Astrocyte (in vitro differentiated cells and primary cell): ENCODE results near the gene DCAF4. TPM values are rescaled to one million over a fixed set of nuclear protein-coding genes. Genes with fewer than 3 reads are reported as not detected.
A peak's percentile ranks its signal among the peaks of the same experiment; 100 is the strongest.

Experiments used
- DNase-seq: peaks from one replicate; pipeline ENCODE4 v3.0.0-alpha.2; 2010; ENCODE audit warnings: low read depth
- FAIRE-seq: peaks from 2 replicates; lab custom pipeline; 2011; peaks lifted over from hg19 to GRCh38; lab: Jason Lieb, UNC
- H2AFZ ChIP-seq: 2 replicates; pipeline ENCODE4 v1.6.0; 2012; ENCODE audit warnings: low read depth, low read length, inconsistent platforms
- H3K27ac ChIP-seq: 2 replicates; pipeline ENCODE4 v1.5.1; 2011; ENCODE audit warnings: low read depth, low read length, inconsistent platforms
- H3K27me3 ChIP-seq: 2 replicates; pipeline ENCODE4 v1.6.0; 2011; ENCODE audit warnings: low read length, inconsistent platforms; ENCODE audit not compliant: insufficient read depth
- H3K36me3 ChIP-seq: 2 replicates; pipeline ENCODE4 v1.5.1; 2011; ENCODE audit warnings: low read length, inconsistent platforms; ENCODE audit not compliant: insufficient read depth
- H3K4me1 ChIP-seq: 2 replicates; pipeline ENCODE4 v1.5.1; 2011; ENCODE audit warnings: low read length, inconsistent platforms; ENCODE audit not compliant: insufficient read depth
- H3K4me2 ChIP-seq: 2 replicates; pipeline ENCODE4 v1.6.0; 2012; ENCODE audit warnings: low read length, inconsistent platforms
- H3K4me3 ChIP-seq: 2 replicates; pipeline ENCODE4 v1.5.1; 2011; ENCODE audit warnings: low read depth, mild to moderate bottlenecking, low read length, inconsistent platforms; ENCODE audit not compliant: insufficient read depth
- H3K79me2 ChIP-seq: 2 replicates; pipeline ENCODE4 v1.6.0; 2012; ENCODE audit warnings: mild to moderate bottlenecking, low read length, inconsistent platforms; ENCODE audit not compliant: insufficient read depth
- H3K9ac ChIP-seq: 2 replicates; pipeline ENCODE4 v1.6.0; 2012; ENCODE audit warnings: mild to moderate bottlenecking, low read length, inconsistent platforms
- H3K9me3 ChIP-seq: 2 replicates; pipeline ENCODE4 v1.5.1; 2012; ENCODE audit warnings: low read depth, mild to moderate bottlenecking, low read length, inconsistent platforms; ENCODE audit not compliant: insufficient read depth
- H4K20me1 ChIP-seq: 2 replicates; pipeline ENCODE4 v1.6.0; 2012; ENCODE audit warnings: low read length, inconsistent platforms; ENCODE audit not compliant: insufficient read depth
- H3K27ac Mint-ChIP-seq: one replicate; pipeline ENCODE4 v1.8.0; 2021; ENCODE audit warnings: mild to moderate bottlenecking, mixed read lengths; ENCODE audit not compliant: unreplicated experiment
- H3K27me3 Mint-ChIP-seq: one replicate; pipeline ENCODE4 v1.8.0; 2021; ENCODE audit warnings: low read depth, mixed read lengths; ENCODE audit not compliant: unreplicated experiment
- H3K36me3 Mint-ChIP-seq: one replicate; pipeline ENCODE4 v1.8.0; 2021; ENCODE audit warnings: low read depth, mixed read lengths; ENCODE audit not compliant: unreplicated experiment
- H3K4me1 Mint-ChIP-seq: one replicate; pipeline ENCODE4 v1.8.0; 2021; ENCODE audit warnings: low read depth, mixed read lengths; ENCODE audit not compliant: unreplicated experiment
- H3K4me3 Mint-ChIP-seq: one replicate; pipeline ENCODE4 v1.8.0; 2021; ENCODE audit warnings: mild to moderate bottlenecking, moderate library complexity, mixed read lengths; ENCODE audit not compliant: unreplicated experiment
- H3K9me3 Mint-ChIP-seq: one replicate; pipeline ENCODE4 v1.8.0; 2021; ENCODE audit warnings: mild to moderate bottlenecking, mixed read lengths; ENCODE audit not compliant: unreplicated experiment
- CTCF ChIP-seq: IDR thresholded peaks from 2 replicates; pipeline ENCODE4 v1.5.1; 2011; ENCODE audit warnings: low read depth, mild to moderate bottlenecking, inconsistent platforms, low read length, moderate library complexity; ENCODE audit not compliant: insufficient read depth
- EZH2 ChIP-seq: IDR thresholded peaks from 2 replicates; pipeline ENCODE4 v1.6.1; 2012; ENCODE audit warnings: mild to moderate bottlenecking, low read length, inconsistent platforms; ENCODE audit not compliant: insufficient read depth
- total RNA-seq: library from RNA; stranded (reverse); gene quantifications from 2 replicates; pipeline ENCODE4 v1.2.1, GENCODE V29; 2021

DCAF4 gene
- total RNA-seq, 1 donor from 2014 or later: 33.5 TPM

GRCh38 chr14:72907886-72908285 is 18.4 kb upstream of the DCAF4 start:
- Histone ChIP-seq H3K27me3 (no peaks in the 10 kb centered on the region), H4K20me1 (no peaks in the 10 kb centered on the region), H3K79me2 (no peaks in the 10 kb centered on the region), H3K4me2 (peak overlapping the region; percentile 77), H3K4me1 (peaks cover 40% of the 10 kb centered on the region), H3K27ac (peak overlapping the region; percentile 52), H3K9me3 (no peaks in the 10 kb centered on the region), H2AFZ (peak overlapping the region; percentile 20), H3K9ac (no peak overlapping the region), H3K4me3 (no peak overlapping the region), H3K36me3 (no peaks in the 10 kb centered on the region)
- peak; percentile 73 for DNase-seq
- Mint-ChIP-seq H3K36me3 (no peaks in the 10 kb centered on the region), H3K9me3 (peaks cover 4% of the 10 kb centered on the region), H3K27me3 (no peaks in the 10 kb centered on the region), H3K27ac (peak overlapping the region; percentile 72), H3K4me3 (no peak overlapping the region), H3K4me1 (peaks cover 36% of the 10 kb centered on the region)
- FAIRE-seq: no peak
- TF ChIP-seq CTCF: no peak
- TF ChIP-seq EZH2: no peak

- no peak overlapping the region for H3K4me3 ChIP-seq
- no peak overlapping the region for H3K27ac ChIP-seq
- no peak overlapping the region for H3K4me3 Mint-ChIP-seq
- no peaks in the 10 kb centered on the region for H3K27me3 ChIP-seq
- FAIRE-seq (no peak), DNase-seq (no peak)
- H3K36me3 Mint-ChIP-seq: no peaks in the 10 kb centered on the region
- H3K9me3 Mint-ChIP-seq: no peaks in the 10 kb centered on the region
- H3K4me1 ChIP-seq: peaks cover 40% of the 10 kb centered on the region
- no peaks in the 10 kb centered on the region for H3K27me3 Mint-ChIP-seq
- H3K79me2 ChIP-seq: no peaks in the 10 kb centered on the region
- H3K9me3 ChIP-seq: no peaks in the 10 kb centered on the region
- TF ChIP-seq CTCF: no peak
- H3K9ac ChIP-seq: no peak overlapping the region
- no peaks in the 10 kb centered on the region for H3K36me3 ChIP-seq
- H3K27ac Mint-ChIP-seq: no peak overlapping the region
- no peaks in the 10 kb centered on the region for H4K20me1 ChIP-seq
- H3K4me1 Mint-ChIP-seq: peaks cover 36% of the 10 kb centered on the region
- no peak overlapping the region for H2AFZ ChIP-seq
- H3K4me2 ChIP-seq: no peak overlapping the region
These were observed 17.1 kb upstream of the DCAF4 start for GRCh38 chr14:72909163-72909562.

DNA sequence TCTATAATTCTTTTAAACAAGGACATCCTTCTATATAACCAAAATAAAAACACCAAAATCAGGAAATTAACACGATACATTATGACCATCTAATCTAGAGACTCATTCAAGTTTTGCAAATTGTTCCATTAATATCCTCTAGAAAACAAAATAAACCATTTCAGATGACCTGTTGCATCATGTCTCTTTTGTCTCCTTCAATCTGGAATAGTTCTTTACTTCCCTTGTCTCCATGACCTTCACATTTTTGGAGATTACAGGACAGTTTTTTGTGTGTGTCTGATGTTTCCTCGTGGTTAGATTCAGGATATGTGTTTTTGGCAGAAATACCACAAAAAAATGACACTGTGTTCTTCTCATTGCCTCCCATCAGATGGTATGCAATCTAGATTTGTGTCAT is 12.5 kb upstream of the DCAF4 start:
- Histone ChIP-seq H2AFZ (no peak overlapping the region), H3K36me3 (no peaks in the 10 kb centered on the region), H3K9ac (no peak overlapping the region), H3K4me1 (peaks cover 4% of the 10 kb centered on the region), H3K79me2 (no peaks in the 10 kb centered on the region), H3K4me3 (no peak overlapping the region), H3K27me3 (no peaks in the 10 kb centered on the region), H3K9me3 (no peaks in the 10 kb centered on the region), H3K4me2 (no peak overlapping the region), H3K27ac (no peak overlapping the region), H4K20me1 (no peaks in the 10 kb centered on the region)
- H3K27ac Mint-ChIP-seq: no peak overlapping the region
- no peak overlapping the region for H3K4me3 Mint-ChIP-seq
- peaks cover 1% of the 10 kb centered on the region for H3K4me1 Mint-ChIP-seq
- DNase-seq (no peak), FAIRE-seq (no peak)
- H3K27me3 Mint-ChIP-seq: peaks cover 8% of the 10 kb centered on the region
- H3K36me3 Mint-ChIP-seq: no peaks in the 10 kb centered on the region
- TF ChIP-seq CTCF: no peak
- no peak for TF ChIP-seq EZH2
- no peaks in the 10 kb centered on the region for H3K9me3 Mint-ChIP-seq
